NCI-H187 treated with DMSO at 0.1 percent for 48 hours (cell line): Measurements from ENCODE around the gene AGPAT1.
"Not testable (repeated sequence)": the region's sequence is repeated elsewhere in the genome, so short reads cannot be mapped to it uniquely, and the experiment has no call there.

ENCODE experiments used
- DNase-seq: peaks from one replicate; lab custom pipeline; 2025; lab: John Stamatoyannopoulos, UW

AGPAT1 gene

GRCh38 chr6:32148289-32149091 lies 27.4 kb downstream of the AGPAT1 start:
- DNase-seq, result no peak

GRCh38 chr6:32147401-32148132 lies 28.3 kb downstream of the AGPAT1 start:
- no peak for DNase-seq

GRCh38 chr6:32146687-32147086 lies 29.2 kb downstream of the AGPAT1 start:
- DNase-seq, result no peak

- no peak for DNase-seq
Observed at GRCh38 chr6:32146287-32146686, 29.6 kb downstream of the AGPAT1 start.

- DNase-seq, result not testable (repeated sequence)
Observed at GRCh38 chr6:32144238-32144637, 31.6 kb downstream of the AGPAT1 start.

GRCh38 chr6:32140420-32141046 lies 35.4 kb downstream of the AGPAT1 start:
- no peak for DNase-seq

- no peak for DNase-seq
Observed at GRCh38 chr6:32139590-32139989, 36.3 kb downstream of the AGPAT1 start.

GRCh38 chr6:32137454-32137853 lies 38.4 kb downstream of the AGPAT1 start:
- DNase-seq, result no peak

- no peak for DNase-seq
Observed at GRCh38 chr6:32133786-32134185, 42.1 kb downstream of the AGPAT1 start.

GRCh38 chr6:32132110-32132509 lies 43.8 kb downstream of the AGPAT1 start:
- no peak for DNase-seq

GRCh38 chr6:32131439-32131948 lies 44.4 kb downstream of the AGPAT1 start:
- no peak for DNase-seq

- no peak for DNase-seq
Observed at GRCh38 chr6:32129297-32130088, 46.4 kb downstream of the AGPAT1 start.

- no peak for DNase-seq
Observed at GRCh38 chr6:32128751-32129296, 47.1 kb downstream of the AGPAT1 start.

GRCh38 chr6:32127717-32128592 lies 47.9 kb downstream of the AGPAT1 start, which contains the start of gene ATF6B:
Gene ATF6B, minus strand, starts transcription at chr6:32128246. Its CDS starts 39 bp downstream, at chr6:32128207.
- DNase-seq, result peak; percentile 96

GRCh38 chr6:32127409-32127716 lies 48.5 kb downstream of the AGPAT1 start:
- no peak for DNase-seq

GRCh38 chr6:32126880-32127279 lies 49.0 kb downstream of the AGPAT1 start:
- no peak for DNase-seq

GRCh38 chr6:32123681-32124080 lies 52.2 kb downstream of the AGPAT1 start:
- DNase-seq, result no peak

- no peak for DNase-seq
Observed at GRCh38 chr6:32120573-32121059, 55.3 kb downstream of the AGPAT1 start.

- no peak for DNase-seq
Observed at GRCh38 chr6:32118782-32119628, 56.9 kb downstream of the AGPAT1 start.
